SU-DHL-6 (cell line): ENCODE measurements around the gene EEF2KMT.
A peak's percentile ranks its signal among the peaks of the same experiment; 100 is the strongest.
"Not testable (repeated sequence)": the region's sequence is repeated elsewhere in the genome, so short reads cannot be mapped to it uniquely, and the experiment has no call there.

Source experiments
- H2AFZ ChIP-seq: fragments of 200-600 bp; sonication (generic); 2 replicates; pipeline ENCODE4 v1.6.1; 2014; ENCODE audit warnings: low read depth, mild to moderate bottlenecking, moderate library complexity, mixed read lengths, antibody characterized with exemption, low read length; ENCODE audit not compliant: severe bottlenecking
- H3F3A ChIP-seq: fragments of 200-600 bp; shearing (Covaris generic); 2 replicates; pipeline ENCODE4 v1.6.0; 2016; ENCODE audit warnings: antibody characterized with exemption, mild to moderate bottlenecking; ENCODE audit not compliant: insufficient read depth
- H3K27ac ChIP-seq: fragments of 200-600 bp; sonication (generic); 2 replicates; pipeline ENCODE4 v1.5.1; 2016; ENCODE audit warnings: low read depth, mild to moderate bottlenecking, low read length, moderate library complexity, mixed read lengths
- H3K27me3 ChIP-seq: fragments of 200-600 bp; sonication (generic), shearing (Covaris generic); 2 replicates; pipeline ENCODE4 v1.6.0; 2014; ENCODE audit warnings: mild to moderate bottlenecking, low read length
- H3K36me3 ChIP-seq: fragments of 200-600 bp; sonication (generic); 2 replicates; pipeline ENCODE4 v1.6.1; 2014; ENCODE audit warnings: mild to moderate bottlenecking, low read length, mixed read lengths
- H3K4me2 ChIP-seq: fragments of 300-600, 200-600 bp; shearing (Covaris generic), sonication (generic); 2 replicates; pipeline ENCODE4 v1.6.0; 2014; ENCODE audit warnings: low read length, low read depth, mild to moderate bottlenecking; ENCODE audit not compliant: poor library complexity, severe bottlenecking
- H3K4me3 ChIP-seq: fragments of 200-600 bp; sonication (generic); 2 replicates; pipeline ENCODE4 v1.5.1; 2014; ENCODE audit warnings: antibody characterized with exemption, low read length, mild to moderate bottlenecking, mixed read lengths; ENCODE audit not compliant: insufficient read depth, poor library complexity, severe bottlenecking
- H3K79me2 ChIP-seq: fragments of 200-600 bp; sonication (generic); 2 replicates; pipeline ENCODE4 v1.6.1; 2014; ENCODE audit warnings: mild to moderate bottlenecking, low read length, moderate library complexity; ENCODE audit not compliant: insufficient read depth
- H3K9ac ChIP-seq: fragments of 200-600 bp; sonication (generic); 2 replicates; pipeline ENCODE4 v1.7.0; 2014; ENCODE audit warnings: mild to moderate bottlenecking, low read length
- H3K9me2 ChIP-seq: fragments of 200-600 bp; sonication (generic); replicated peaks from 2 replicates; pipeline ENCODE4 v1.6.1; 2014; ENCODE audit warnings: low read length; ENCODE audit not compliant: insufficient read depth
- H3K9me3 ChIP-seq: fragments of 200-600 bp; sonication (generic); 2 replicates; pipeline ENCODE4 v1.6.1; 2014; ENCODE audit warnings: low read length, mixed read lengths; ENCODE audit not compliant: insufficient read depth
- H4K20me1 ChIP-seq: fragments of 200-600 bp; sonication (generic); 2 replicates; pipeline ENCODE4 v1.6.1; 2014; ENCODE audit warnings: low read depth, mild to moderate bottlenecking, antibody characterized with exemption, low read length, moderate library complexity, mixed read lengths

EEF2KMT gene

DNA sequence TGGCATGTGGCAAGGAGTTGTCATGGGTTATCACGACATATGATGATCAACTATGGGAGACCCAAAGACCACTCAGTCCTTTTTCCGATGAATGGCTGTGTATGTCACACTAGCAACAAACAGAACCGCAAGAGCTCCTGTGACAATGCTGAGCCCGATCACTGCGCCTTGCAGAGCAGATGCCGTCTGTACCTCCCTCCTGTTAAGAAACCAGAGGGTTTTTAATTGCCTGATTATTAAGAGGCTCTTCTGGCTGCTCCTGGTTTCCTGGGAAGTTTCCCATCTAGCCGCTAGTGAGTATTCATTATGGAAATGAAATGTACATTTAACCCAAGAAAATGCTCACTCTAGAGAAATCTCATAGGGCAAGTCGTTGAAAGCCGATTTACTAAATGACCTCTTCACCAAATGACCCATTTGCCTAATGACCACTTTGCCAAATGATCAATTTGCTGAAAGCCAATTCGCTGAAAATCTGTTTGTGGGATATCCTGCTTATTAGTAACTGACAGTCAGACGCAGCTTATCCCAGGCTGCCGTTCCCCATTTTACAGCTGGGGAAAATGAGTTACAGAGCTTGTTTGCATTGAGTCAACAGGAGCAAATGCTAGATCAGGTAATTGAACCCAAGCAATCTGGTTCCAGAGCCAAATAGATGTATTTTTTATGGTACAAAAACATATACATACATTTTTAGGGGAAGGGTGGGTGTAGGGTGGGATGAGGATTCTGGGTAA is 5.9 kb upstream of the EEF2KMT start:
- H3K4me3 ChIP-seq, H2AFZ ChIP-seq, H3K27ac ChIP-seq, H3K9ac ChIP-seq, H4K20me1 ChIP-seq, H3K79me2 ChIP-seq, H3K9me2 ChIP-seq, H3F3A ChIP-seq, H3K9me3 ChIP-seq, H3K36me3 ChIP-seq, H3K4me2 ChIP-seq, H3K27me3 ChIP-seq: not testable (repeated sequence)

DNA sequence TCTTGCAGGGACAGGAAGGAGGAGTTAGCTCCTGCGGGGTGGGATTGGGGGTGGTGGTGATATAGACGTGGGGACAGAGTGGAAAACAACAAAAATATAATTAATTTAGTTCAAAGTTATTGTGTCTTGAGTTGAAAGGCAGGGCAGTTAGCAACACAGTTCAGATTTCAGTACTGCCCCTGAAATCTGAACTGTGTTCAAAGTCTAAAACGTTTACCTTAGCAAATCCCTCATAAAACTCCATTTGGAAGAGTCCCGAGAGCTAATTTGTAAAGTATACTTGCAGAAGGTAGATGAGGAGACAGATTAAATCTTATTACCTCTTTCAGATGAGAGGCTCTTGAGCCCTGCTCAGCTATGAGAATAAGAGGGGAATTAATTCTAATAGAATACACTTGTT is 1.6 kb upstream of the EEF2KMT start:
- H3K9me3 ChIP-seq, H3K27ac ChIP-seq, H3K4me2 ChIP-seq, H3K9ac ChIP-seq, H3K36me3 ChIP-seq, H4K20me1 ChIP-seq, H3K27me3 ChIP-seq, H3K4me3 ChIP-seq, H3K79me2 ChIP-seq, H2AFZ ChIP-seq, H3K9me2 ChIP-seq, H3F3A ChIP-seq: not testable (repeated sequence)

DNA sequence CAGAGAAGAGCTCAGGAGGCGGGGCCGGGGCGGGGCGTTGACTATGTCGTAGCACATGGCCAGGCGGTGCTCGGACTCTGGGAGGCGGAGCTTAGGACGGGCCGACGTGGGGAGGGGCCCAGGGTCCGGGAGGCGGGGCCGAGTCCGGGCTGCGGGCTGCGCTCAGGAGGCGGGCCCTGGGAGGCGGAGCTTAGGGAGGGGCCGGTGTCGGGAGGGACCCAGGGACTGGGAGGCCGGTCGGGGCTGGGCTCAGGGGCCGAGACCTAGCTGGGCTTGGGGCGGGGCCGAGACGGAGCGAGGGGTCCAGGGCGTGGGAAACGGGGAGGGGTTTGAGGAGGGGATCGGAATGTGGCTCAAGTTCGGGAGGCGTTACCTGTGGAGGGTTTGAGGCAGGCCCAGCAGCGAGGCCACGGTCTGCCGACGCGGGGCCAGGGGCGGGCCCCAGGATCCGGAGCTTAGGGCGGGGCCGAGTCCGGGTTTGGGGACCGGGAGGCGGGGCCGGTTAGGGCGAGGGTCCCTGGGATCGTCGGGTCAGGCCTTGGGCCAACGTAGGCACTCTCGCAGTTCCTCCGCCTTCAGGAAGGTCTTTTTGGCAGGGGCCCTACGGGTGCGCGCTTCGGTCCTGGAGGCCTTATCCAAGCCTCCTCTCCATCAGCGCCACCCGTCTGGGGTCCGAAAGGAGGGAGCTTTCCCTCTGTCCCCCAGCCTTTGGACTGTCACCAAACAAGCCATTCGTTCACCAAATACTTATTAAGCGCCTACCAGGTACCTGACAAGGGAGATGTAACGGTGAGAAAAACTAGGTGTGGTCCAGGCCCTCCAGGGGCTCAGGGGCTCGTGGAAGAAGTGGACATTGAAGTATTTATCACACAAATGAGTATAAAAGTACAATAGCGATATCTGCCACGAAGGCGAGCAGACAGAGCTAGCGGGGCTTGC is 895 bp upstream of the EEF2KMT start:
- H3F3A ChIP-seq, H3K9me2 ChIP-seq, H3K36me3 ChIP-seq, H4K20me1 ChIP-seq, H3K27me3 ChIP-seq, H3K27ac ChIP-seq, H3K79me2 ChIP-seq, H3K9me3 ChIP-seq: not testable (repeated sequence)
- H3K9ac ChIP-seq: peak overlapping the region; percentile 45
- H3K4me2 ChIP-seq: peak overlapping the region; percentile 58
- peak overlapping the region; percentile 45 for H3K4me3 ChIP-seq
- H2AFZ ChIP-seq: peak overlapping the region; percentile 68

DNA sequence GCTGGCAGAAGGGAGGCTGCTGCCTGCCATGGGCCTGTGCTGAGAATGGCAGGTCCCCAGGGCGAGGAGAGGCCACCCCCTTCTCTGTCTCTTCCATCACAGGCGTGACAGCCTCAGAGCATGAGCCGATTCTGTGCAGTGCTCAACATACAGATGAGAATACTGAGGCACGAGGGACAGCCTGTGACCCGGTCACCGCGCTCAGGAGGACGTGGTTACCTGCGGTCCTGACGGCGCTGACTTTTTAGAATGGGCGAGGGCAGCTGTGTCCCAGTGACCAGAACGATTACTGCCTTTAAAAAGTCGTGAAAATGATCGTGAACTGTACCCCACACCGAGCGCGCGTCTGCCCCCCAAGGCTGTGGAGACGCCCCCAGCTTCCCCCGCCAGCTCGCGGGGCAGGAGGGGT is 530 bp downstream of the EEF2KMT start:
- not testable (repeated sequence) for H3K27ac ChIP-seq, H3K9me2 ChIP-seq, H3K9me3 ChIP-seq, H3K27me3 ChIP-seq, H3K79me2 ChIP-seq, H4K20me1 ChIP-seq, H3F3A ChIP-seq, H3K36me3 ChIP-seq
- H2AFZ ChIP-seq: peak overlapping the region; percentile 76
- peak overlapping the region; percentile 75 for H3K4me2 ChIP-seq
- peak overlapping the region; percentile 88 for H3K9ac ChIP-seq
- peak overlapping the region; percentile 88 for H3K4me3 ChIP-seq

DNA sequence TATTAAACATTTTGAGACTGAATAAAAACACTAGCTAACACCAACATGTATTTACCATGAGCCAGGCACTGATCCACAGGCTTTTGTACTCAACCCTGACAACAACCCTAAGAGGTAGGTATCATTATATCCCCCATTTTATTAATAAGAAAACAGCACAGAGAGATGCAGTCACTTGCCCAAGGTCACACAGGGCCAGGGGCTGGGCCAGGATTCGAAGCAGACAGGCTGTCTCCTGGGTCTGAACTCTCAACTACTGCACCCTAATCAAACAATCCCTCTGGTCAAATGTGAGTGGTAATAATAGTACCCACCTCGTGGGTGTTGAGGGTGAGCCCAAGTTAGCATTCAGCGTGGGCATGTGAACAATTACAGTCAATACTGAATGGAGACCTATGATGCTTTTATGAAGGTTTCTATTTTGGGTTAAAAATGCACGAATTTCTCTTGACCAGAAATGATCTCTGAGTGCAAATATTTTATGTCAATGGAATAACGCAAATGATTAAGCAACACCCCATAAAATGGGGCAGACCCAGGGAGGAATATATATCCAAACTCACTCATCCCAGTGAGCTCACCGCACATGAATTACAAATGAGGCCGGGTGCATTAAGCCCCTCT is 1.0 kb downstream of the EEF2KMT start:
- Histone ChIP-seq H3K9ac (peak overlapping the region; percentile 88), H3K4me2 (peak overlapping the region; percentile 75), H3K4me3 (peak overlapping the region; percentile 88)
- not testable (repeated sequence) for H3K79me2 ChIP-seq, H4K20me1 ChIP-seq, H3K27ac ChIP-seq, H3K9me3 ChIP-seq, H3F3A ChIP-seq, H3K9me2 ChIP-seq, H3K36me3 ChIP-seq, H2AFZ ChIP-seq, H3K27me3 ChIP-seq

DNA sequence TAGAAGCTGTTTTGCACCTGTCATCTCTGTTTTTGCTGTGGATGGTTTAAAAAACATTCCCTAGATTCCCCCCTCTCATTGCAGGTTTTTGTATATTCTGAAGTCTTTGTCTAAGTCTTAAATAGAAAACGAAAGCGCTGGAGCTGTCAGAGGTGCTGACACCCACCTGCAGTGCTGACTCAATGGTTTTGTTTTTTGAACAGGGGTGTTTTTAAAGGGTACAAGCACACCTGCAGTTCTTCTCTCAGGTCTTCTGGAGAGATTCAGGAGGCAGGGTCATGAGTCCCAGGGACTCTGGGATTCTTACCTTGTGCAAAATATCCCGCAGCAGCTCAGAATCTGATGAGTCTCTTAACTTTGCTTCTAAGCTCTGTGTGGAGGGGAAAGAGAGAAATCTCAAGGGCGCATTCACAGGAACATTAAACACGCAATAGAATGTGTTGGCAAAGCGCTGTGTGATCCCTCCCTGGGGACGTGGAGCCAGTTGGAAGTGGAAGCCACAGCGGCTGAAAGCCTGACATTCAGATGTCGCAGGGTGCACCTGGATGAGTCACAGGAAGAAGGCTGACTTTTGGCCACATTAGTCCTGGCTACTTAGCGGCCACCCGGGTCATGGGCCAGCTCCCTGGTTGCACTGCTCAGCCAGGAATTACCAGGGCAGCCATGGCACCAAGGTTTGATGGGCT is 2.3 kb downstream of the EEF2KMT start:
- not testable (repeated sequence) for H3F3A ChIP-seq, H3K4me2 ChIP-seq, H3K27me3 ChIP-seq, H4K20me1 ChIP-seq, H2AFZ ChIP-seq, H3K9ac ChIP-seq, H3K9me3 ChIP-seq, H3K4me3 ChIP-seq, H3K9me2 ChIP-seq, H3K36me3 ChIP-seq, H3K27ac ChIP-seq, H3K79me2 ChIP-seq

DNA sequence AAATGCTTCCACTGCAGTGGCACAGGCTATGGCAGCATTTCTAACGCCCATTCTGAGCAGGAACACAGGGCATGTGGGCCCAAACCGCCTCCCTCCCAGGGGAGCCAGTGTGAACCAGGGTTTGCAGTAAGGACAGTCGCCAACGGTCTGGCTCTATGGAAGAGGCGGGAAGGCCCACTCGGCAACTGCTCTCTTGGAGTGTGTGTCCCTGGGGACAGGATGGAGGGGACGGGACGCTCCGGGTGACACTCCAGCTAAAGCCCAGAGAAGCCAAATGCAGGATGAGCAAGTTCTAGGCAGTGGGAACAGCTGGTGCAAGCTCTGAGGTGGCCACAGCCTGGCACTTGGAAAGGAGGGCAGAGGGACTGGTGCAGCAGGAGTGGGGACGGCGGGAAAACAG is 3.8 kb downstream of the EEF2KMT start:
- not testable (repeated sequence) for H3K4me3 ChIP-seq, H3K27ac ChIP-seq, H3K9ac ChIP-seq, H4K20me1 ChIP-seq, H2AFZ ChIP-seq, H3K36me3 ChIP-seq, H3K9me3 ChIP-seq, H3K9me2 ChIP-seq, H3K79me2 ChIP-seq, H3K27me3 ChIP-seq, H3K4me2 ChIP-seq, H3F3A ChIP-seq
